Adrenal gland (tissue), 5 donors: ENCODE measurements around the gene GLB1L.

ENCODE experiments used
- POLR2A ChIP-seq, 2 donors: fragments of 450-650 bp; IDR thresholded peaks; one replicate each; pipeline ENCODE4 v1.6.1; 2017; ENCODE audit warnings: antibody characterized with exemption in 2 of 2, mild to moderate bottlenecking in 2 of 2, moderate library complexity in 1 of 2
- TF ChIP-seq, protein P1 (sequence below), 6 experiments: fragments of 450-650 bp in 4 of 6; fragments of 200-600 bp in 2 of 6; sonication (generic) in 1 of 6; IDR thresholded peaks; 1 replicate in 5 of 6; 2 replicates in 1 of 6; pipeline versions ENCODE4 v1.5.1 to v1.8.0; 2016 to 2021; ENCODE audit warnings: antibody characterized with exemption in 6 of 6, mild to moderate bottlenecking in 2 of 6, moderate library complexity in 1 of 6
- donor health status: DM: no; HTN: no; CAD: no.

DNA sequence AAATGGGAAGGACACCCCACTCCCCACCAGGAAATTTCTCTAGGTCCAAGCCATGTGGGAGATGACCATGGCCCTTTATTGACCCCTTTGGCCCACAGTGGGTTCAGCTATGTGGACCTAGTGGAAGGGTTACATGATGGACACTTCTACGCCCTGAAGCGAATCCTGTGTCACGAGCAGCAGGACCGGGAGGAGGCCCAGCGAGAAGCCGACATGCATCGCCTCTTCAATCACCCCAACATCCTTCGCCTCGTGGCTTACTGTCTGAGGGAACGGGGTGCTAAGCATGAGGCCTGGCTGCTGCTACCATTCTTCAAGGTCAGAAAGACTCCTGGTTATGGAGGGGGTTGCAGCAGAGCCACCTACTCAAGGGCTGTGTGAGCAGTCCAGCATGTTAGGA lies 1.3 kb upstream of the GLB1L start:
- TF ChIP-seq, protein P1, sequence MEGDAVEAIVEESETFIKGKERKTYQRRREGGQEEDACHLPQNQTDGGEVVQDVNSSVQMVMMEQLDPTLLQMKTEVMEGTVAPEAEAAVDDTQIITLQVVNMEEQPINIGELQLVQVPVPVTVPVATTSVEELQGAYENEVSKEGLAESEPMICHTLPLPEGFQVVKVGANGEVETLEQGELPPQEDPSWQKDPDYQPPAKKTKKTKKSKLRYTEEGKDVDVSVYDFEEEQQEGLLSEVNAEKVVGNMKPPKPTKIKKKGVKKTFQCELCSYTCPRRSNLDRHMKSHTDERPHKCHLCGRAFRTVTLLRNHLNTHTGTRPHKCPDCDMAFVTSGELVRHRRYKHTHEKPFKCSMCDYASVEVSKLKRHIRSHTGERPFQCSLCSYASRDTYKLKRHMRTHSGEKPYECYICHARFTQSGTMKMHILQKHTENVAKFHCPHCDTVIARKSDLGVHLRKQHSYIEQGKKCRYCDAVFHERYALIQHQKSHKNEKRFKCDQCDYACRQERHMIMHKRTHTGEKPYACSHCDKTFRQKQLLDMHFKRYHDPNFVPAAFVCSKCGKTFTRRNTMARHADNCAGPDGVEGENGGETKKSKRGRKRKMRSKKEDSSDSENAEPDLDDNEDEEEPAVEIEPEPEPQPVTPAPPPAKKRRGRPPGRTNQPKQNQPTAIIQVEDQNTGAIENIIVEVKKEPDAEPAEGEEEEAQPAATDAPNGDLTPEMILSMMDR (IDR thresholded peaks at IDR 0.05), result no peak
- TF ChIP-seq POLR2A (IDR thresholded peaks at IDR 0.05), result no peak
